ENCODE data around the gene PPHLN1.

The PPHLN1 gene

GRCh38 chr12:42445891-42446290 lies 119.9 kb downstream of the PPHLN1 start:
- no peak for DNase-seq

- no peak for DNase-seq
Observed at GRCh38 chr12:42446761-42447160, 120.8 kb downstream of the PPHLN1 start.

- no peak for DNase-seq
Observed at GRCh38 chr12:42447371-42447786, 121.4 kb downstream of the PPHLN1 start.

GRCh38 chr12:42448841-42449240 lies 122.9 kb downstream of the PPHLN1 start:
- DNase-seq: no peak

GRCh38 chr12:42450248-42450647 lies 124.3 kb downstream of the PPHLN1 start:
- no peak for DNase-seq

GRCh38 chr12:42458575-42458974 lies 132.6 kb downstream of the PPHLN1 start:
- DNase-seq: no peak

- no peak for DNase-seq
Observed at GRCh38 chr12:42459336-42459847, 133.4 kb downstream of the PPHLN1 start.

- no peak for DNase-seq
Observed at GRCh38 chr12:42462486-42462885, 136.5 kb downstream of the PPHLN1 start.

- no peak for DNase-seq
Observed at GRCh38 chr12:42463671-42464070, 137.7 kb downstream of the PPHLN1 start.

- no peak for DNase-seq
Observed at GRCh38 chr12:42468341-42468821, 142.4 kb downstream of the PPHLN1 start.

GRCh38 chr12:42468921-42469320 lies 143.0 kb downstream of the PPHLN1 start:
- no peak for DNase-seq

- DNase-seq: no peak
Observed at GRCh38 chr12:42469355-42470175, 143.6 kb downstream of the PPHLN1 start.

GRCh38 chr12:42472376-42472775 lies 146.4 kb downstream of the PPHLN1 start:
- DNase-seq: no peak

GRCh38 chr12:42473130-42473529 lies 147.2 kb downstream of the PPHLN1 start:
- no peak for DNase-seq

GRCh38 chr12:42473561-42473960 lies 147.6 kb downstream of the PPHLN1 start:
- no peak for DNase-seq

GRCh38 chr12:42474391-42474790 lies 148.4 kb downstream of the PPHLN1 start:
- no peak for DNase-seq

- DNase-seq: no peak
Observed at GRCh38 chr12:42475106-42475505, 149.1 kb downstream of the PPHLN1 start.

- DNase-seq: no peak
Observed at GRCh38 chr12:42477941-42478340, 152.0 kb downstream of the PPHLN1 start.

- no peak for DNase-seq
Observed at GRCh38 chr12:42481368-42481767, 155.4 kb downstream of the PPHLN1 start.

- DNase-seq: no peak
Observed at GRCh38 chr12:42482041-42482747, 156.2 kb downstream of the PPHLN1 start.

- no peak for DNase-seq
Observed at GRCh38 chr12:42482748-42483520, 157.0 kb downstream of the PPHLN1 start.

GRCh38 chr12:42483521-42483790 lies 157.5 kb downstream of the PPHLN1 start:
- DNase-seq: no peak

- no peak for DNase-seq
Observed at GRCh38 chr12:42484996-42485395, 159.0 kb downstream of the PPHLN1 start.

Data from NCI-H1092 (cell line).